Measurements from ENCODE around the gene CASTOR1.

CASTOR1 gene

GRCh38 chr22:30262112-30262511 is 27.2 kb downstream of the CASTOR1 start:
- DNase-seq = no peak

DNA sequence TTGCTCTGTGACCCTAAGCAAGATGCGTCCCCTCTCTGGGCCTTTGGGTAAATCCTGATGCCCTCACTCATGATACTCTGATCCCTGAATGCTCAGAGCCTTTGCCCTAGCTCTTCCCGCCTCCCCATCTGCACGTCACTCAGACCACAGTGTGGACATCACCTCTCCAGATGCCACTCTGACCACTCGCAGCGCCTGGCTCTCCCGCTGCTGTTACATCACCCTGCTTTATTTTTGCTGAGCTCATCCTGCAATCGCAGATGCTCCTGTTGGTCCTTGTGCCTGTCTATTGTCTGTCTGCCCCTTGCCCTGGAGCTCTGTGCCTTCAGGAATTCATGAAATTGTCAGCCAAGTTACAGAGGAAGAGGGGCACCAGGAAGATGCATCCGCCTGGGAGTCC is 28.2 kb downstream of the CASTOR1 start:
- DNase-seq = no peak

GRCh38 chr22:30260682-30261081 is 28.6 kb downstream of the CASTOR1 start:
- DNase-seq = no peak

- DNase-seq = no peak
Observed at GRCh38 chr22:30260276-30260675, 29.0 kb downstream of the CASTOR1 start.

GRCh38 chr22:30254314-30254713 is 35.0 kb downstream of the CASTOR1 start:
- no peak for DNase-seq

- no peak for DNase-seq
Observed at GRCh38 chr22:30253205-30253852, 36.0 kb downstream of the CASTOR1 start.

GRCh38 chr22:30252411-30253204 is 36.7 kb downstream of the CASTOR1 start:
- no peak for DNase-seq

DNA sequence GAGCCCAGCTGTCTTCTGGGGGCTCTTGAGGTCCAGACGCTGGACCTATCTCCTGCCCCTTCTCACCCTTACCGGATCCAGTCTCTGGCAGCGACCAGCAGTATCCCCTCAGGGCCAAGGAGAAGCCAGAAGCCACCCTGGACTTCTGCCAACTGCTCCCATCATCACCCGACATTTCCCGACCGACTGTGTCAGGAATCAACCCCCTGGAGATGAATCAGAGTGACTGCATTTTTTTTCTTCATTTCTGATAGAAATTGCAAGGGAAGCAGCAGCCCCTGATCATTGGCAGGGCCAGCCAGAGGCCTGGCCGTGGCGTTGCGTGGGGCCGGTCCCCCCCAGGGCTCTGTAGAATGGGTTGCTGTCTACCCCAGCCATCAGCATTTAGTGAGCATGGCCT is 37.6 kb downstream of the CASTOR1 start:
- DNase-seq = no peak

DNA sequence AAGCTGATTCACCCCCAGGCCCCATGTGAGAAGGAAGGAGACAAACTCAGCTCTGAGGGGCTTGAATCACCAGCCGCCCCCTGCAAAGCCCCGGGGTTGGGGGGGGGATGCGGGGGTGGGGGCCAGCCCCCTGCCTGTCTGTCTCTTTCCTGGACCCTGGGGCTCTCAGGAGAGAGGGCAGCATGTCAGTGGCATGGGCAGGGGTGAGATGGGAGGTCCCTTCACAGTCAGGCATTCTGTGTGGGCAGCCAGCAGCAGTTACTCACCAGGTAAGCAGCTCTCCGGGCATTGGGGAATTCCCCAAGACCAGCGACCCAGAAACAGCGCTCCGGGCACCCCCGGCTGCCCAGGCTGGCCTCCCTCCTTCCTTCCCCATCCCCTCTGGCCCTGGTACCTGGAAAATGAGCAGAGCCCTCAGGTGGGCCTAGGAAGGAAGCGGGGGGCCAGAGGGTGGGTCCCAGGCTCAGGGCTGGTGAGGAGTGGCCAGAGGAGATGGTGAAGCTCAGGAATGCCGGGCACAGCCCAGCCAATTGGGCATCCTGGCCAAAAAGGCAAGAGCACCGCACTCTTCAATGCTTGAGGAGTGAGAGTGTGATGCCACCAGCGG is 38.5 kb downstream of the CASTOR1 start:
- DNase-seq = no peak

DNA sequence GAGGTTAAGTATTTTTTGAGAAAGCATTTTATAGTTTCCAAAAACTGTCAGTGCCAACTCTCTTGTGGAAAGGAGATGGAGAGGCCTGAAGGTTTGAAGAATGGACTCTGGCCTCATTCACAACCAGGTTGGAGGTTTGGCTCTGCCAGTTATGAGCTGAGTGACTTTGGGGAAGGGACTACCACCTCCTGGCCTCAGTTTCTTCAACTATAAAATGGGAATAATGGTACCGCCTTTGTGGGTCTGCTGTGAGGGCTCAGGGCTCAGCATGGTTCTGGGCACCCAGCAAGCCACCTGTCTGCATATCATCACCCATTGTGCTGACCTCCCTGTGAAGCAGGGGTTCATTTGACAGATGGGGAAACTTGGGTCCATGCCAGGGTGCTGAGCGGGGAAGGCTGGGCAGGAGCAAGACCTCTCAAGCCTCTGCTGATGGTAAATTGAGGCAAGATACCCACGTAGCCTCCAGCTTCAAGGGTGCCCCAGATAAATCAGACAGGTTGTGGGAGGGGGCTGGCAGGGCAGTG is 39.2 kb downstream of the CASTOR1 start:
- no peak for DNase-seq

GRCh38 chr22:30249049-30250038 is 40.0 kb downstream of the CASTOR1 start:
- DNase-seq = no peak

GRCh38 chr22:30248484-30248883 is 40.8 kb downstream of the CASTOR1 start:
- DNase-seq = no peak

GRCh38 chr22:30247974-30248373 is 41.3 kb downstream of the CASTOR1 start:
- DNase-seq = no peak

GRCh38 chr22:30247561-30247960 is 41.7 kb downstream of the CASTOR1 start:
- no peak for DNase-seq

DNA sequence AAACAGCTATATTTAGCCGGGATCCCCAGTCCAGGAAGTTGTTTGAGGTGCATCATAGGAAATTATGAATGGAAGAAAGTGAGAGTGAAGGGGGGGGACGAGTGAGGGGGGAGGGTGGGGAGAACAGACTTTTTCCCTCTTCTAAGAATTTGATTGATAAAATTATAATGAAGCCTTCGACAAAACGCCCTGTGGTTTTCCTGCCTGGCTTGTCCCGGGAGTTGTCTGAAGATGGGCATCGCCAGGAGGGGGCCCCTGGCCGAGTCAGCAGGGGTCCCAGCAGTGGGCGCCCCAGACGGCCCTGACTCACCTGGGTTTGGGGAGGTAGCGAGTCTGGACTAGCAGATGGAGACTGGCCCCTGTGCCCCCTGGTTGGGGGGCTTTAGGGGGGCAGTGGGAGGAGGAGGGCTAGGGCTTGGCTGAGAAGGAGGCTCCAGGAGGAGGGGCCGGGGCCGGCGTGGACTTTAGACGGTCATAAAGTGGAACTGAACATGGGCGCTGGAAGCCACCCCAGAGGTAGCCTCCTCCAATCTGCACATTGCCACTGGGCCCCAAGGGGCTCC is 42.4 kb downstream of the CASTOR1 start:
- DNase-seq = no peak

DNA sequence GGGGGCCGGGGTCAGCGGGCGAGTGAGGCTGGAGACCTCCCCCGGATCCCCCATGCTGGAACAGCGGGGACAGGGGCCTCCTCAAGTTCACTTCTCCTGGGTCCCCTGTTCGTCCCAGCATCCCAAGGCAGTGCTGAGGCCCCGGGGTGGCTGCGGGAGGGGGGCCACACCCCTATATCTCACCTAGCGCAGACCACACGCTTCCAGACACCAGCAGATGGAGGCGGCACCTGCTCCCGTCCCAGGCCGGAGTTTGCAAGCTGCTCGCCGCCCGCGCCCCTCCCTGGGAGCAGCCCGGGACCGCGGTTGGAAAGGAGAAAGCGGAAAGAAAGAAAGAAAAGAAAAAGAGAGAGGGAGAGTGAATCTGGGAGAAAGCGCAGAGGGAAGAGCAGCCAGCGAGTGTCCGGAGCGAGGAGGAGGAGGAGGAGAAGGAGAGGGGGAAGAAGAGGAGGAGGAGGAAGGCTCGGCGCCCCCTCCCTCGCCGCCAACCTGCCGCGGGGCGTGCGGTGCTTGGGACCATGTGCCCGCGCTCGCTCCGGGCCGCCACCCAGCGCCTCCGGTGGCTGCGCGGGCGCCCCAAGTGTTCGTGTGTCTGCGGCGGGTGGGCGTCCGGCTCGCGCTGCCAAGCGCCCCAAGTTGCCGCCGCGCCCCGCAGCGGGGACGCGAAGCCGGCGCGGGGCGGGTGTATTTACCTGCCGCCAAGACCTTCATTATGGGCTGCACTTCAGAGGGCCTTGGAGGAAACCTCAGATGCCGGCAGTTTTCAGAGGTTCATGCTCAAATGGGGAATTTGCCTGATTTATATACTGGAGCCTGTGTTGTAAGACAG is 43.1 kb downstream of the CASTOR1 start, which contains the start of gene LIF:
Gene LIF (minus strand): TSS at position 775 of the 829 bp plus-strand sequence. CDS start 64 bp downstream, at position 711.
- DNase-seq = no peak

DNA sequence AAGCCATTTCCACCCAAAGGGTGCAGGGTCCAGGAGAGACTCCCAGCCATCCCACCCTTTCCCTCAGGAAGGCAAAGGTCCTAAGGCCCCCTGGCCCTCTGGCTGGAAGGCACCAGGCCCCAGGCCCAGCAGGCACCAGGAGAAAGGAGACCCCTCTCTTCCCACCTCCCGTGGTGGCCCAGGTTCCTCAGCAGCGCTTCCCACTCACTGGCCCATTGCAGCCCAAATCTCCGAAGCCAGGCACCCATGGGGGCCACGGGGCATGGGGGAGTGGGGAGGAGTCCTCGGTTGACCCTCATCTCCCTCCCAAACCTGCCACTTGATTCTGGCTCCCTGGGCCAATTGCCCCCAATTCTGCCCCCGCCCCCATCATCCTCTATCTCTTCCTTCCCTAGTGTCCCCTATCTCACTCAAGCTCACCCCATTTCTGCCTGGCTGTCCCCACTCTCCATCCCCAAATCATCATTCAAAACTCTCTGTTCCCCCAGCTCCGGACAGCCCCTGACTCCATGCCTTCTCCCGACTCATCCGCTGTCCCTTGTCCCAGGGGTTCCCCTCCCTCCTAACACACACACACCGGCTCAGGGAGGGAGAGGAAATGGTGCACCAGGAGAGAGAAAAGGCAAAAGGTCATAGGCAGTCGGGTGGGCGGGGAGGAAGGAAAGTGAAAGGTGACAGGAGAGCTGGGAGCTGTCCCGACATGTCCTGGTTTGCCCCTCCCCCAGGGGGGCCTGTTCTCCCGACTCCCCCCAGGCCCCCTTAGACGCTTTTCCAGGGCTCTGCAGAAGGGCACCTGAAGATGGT is 43.9 kb downstream of the CASTOR1 start:
- DNase-seq = no peak

DNA sequence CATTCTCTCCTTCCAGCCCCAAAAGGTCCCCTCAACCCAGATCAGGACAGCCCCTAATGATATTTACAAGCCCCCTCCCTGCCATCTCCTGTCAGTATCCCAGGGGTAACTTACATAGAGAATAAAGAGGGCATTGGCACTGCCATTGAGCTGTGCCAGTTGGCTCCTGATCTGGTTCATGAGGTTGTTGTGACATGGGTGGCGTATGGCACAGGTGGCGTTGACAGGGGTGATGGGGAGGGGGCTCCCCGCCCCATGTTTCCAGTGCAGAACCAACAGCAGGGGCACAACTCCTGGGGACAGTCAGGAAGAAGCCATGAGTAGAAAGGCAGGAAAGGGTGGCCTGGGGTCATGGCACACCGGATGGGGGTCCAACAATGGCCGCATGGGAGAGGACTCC is 44.7 kb downstream of the CASTOR1 start:
- no peak for DNase-seq

DNA sequence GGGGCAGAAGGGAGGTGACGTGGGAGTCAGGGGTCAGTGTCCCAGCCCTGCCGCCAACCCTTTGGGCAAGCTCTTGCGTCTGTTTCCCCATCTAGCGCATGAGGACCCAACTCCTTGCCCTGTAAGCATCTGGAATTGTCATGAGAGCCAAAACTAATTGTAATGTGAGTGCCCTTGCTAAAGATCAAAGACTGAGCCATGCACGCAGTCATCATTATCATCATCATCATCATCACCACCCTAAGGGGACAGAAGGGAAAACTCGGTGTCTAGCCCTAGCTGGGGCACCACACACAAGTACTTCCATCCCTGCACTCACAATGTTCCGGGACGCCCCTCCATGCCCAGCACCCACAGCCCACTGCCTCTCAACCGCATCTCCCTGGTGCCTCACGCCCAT is 45.2 kb downstream of the CASTOR1 start:
- no peak for DNase-seq

GRCh38 chr22:30243661-30244060 is 45.6 kb downstream of the CASTOR1 start:
- no peak for DNase-seq
